Adrenal gland (tissue), 12 donors: ENCODE measurements around the gene HELZ. TPM values are rescaled to one million over a fixed set of nuclear protein-coding genes. Genes with fewer than 3 reads are reported as not detected.

Experiments
- DNase-seq, 7 donors: peaks; one replicate each; pipeline ENCODE4 v3.0.0-alpha.2; 2019 to 2020
- H3K27ac ChIP-seq, 5 donors: fragments of 200-600 bp; sonication (generic) in 4 of 5; 1 replicate in 3 of 5; 2 replicates in 2 of 5; pipeline versions ENCODE4 v1.5.1 to v1.8.0; 2016 to 2020; ENCODE audit warnings: mild to moderate bottlenecking in 1 of 5
- H3K27me3 ChIP-seq: fragments of 200-600 bp; 2 replicates; pipeline ENCODE4 v1.8.0; 2021
- H3K36me3 ChIP-seq, 2 donors: fragments of 200-600 bp; replicated peaks in 1 of 2; 1 replicate in 1 of 2; 2 replicates in 1 of 2; pipeline versions ENCODE4 v1.5.1 to v1.8.0; 2018 to 2022
- H3K4me1 ChIP-seq, 2 donors: fragments of 200-600 bp; replicated peaks in 1 of 2; 1 replicate in 1 of 2; 2 replicates in 1 of 2; pipeline versions ENCODE4 v1.5.1 to v1.8.0; 2018 to 2021
- H3K4me3 ChIP-seq, 4 donors: fragments of 200-600 bp; sonication (generic) in 3 of 4; one replicate each; pipeline ENCODE4 v1.5.1; 2016 to 2018
- H3K9me3 ChIP-seq, 3 donors: fragments of 200-600 bp; sonication (generic) in 1 of 3; replicated peaks in 1 of 3; 1 replicate in 2 of 3; 2 replicates in 1 of 3; pipeline versions ENCODE4 v1.5.1 to v1.8.0; 2016 to 2021
- POLR2A ChIP-seq, 2 donors: fragments of 450-650 bp; IDR thresholded peaks; one replicate each; pipeline ENCODE4 v1.6.1; 2017; ENCODE audit warnings: antibody characterized with exemption in 2 of 2, mild to moderate bottlenecking in 2 of 2, moderate library complexity in 1 of 2
- WGBS, 4 donors: extraction: QIAGEN DNeasy Blood & Tissue Kit in 2 of 4; methylation state at CpG; one replicate each; pipeline versions ENCODE4 v1.1.5 to v1.1.7; 2013 to 2017; 5-methylcytosine and 5-hydroxymethylcytosine counted together
- intact Hi-C, 2 donors: fragments of 100-400 bp; cut with DNase I; formaldehyde crosslinking; loops; one replicate each; pipeline versions ENCODE4 v1.14.1 to v1.15.0; 2022 to 2023
- polyA plus RNA-seq, 3 donors: library from polyadenylated mRNA; stranded (reverse); fragments of 200-250 nt in 2 of 3; fragments of 350-450 nt in 1 of 3; fragmentation: Illumina TruSeq in 1 of 3; extraction: RNeasy Lipid Tissue Mini Kit (QIAGEN cat#74804) in 1 of 3; gene quantifications; one replicate each; pipeline ENCODE4 v1.2.3, GENCODE V29; 2013 to 2014
- total RNA-seq, 9 donors: library from RNA; depleted of rRNA in 4 of 9; stranded (reverse); fragments of >200 nt in 4 of 9; fragments of 120-200 nt in 1 of 9; fragmentation: NEBNext Ultra II Directional in 1 of 9; extraction: Animal tissue kit (Norgen Biotek cat#: 25700) in 1 of 9; gene quantifications; one replicate each; pipeline versions ENCODE4 v1.1.0 to v1.2.4, GENCODE V29; 2013 to 2023
- TF ChIP-seq, protein P1 (sequence below), 6 experiments: fragments of 450-650 bp in 4 of 6; fragments of 200-600 bp in 2 of 6; sonication (generic) in 1 of 6; IDR thresholded peaks; 1 replicate in 5 of 6; 2 replicates in 1 of 6; pipeline versions ENCODE4 v1.5.1 to v1.8.0; 2016 to 2021; ENCODE audit warnings: antibody characterized with exemption in 6 of 6, mild to moderate bottlenecking in 2 of 6, moderate library complexity in 1 of 6
- donor health status: healthy with polysubstance abuse.
- donor health status: Bipolar disorder and iron deficiency.
- donor health status: DM: yes; HTN: yes; CAD: no.
- donor health status: DM: no; HTN: no; CAD: no.
- donor health status: DM: no; HTN: no; CAD: no.
- donor health status: DM: yes; HTN: yes; CAD: no.

The HELZ gene
- total and polyA plus RNA-seq, 12 donors: 3.1 to 88.0 (median 47.9) TPM

DNA sequence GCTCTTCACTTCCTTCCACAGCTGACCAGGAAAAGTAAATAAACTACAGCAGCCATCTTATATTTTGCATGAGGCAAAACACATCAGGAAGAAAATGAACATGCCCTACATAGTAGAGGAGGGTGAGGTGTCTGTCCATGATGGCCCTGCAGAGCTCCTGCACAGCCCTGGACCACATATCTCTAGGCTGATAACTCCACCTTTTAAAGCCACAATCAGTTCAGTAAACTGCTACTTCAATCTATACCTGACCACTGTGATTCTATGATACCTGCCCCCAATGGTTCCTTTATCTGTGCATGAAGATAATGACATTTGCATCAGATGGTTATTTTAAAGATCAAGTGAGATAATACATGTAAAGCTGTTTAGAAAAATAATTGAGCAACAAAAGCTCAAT lies 82.2 kb downstream of the HELZ start:
- Histone ChIP-seq H3K4me3 (no peak overlapping the region), H3K27me3 (no peaks in the 10 kb centered on the region), H3K27ac (no peak overlapping the region), H3K36me3 (peaks cover 0 to 37% of the 10 kb centered on the region in 2 donors), H3K9me3 (no peaks in the 10 kb centered on the region), H3K4me1 (peaks cover 0 to 27% of the 10 kb centered on the region in 2 donors)
- intact Hi-C loops: no loop called here
- TF ChIP-seq, protein P1, sequence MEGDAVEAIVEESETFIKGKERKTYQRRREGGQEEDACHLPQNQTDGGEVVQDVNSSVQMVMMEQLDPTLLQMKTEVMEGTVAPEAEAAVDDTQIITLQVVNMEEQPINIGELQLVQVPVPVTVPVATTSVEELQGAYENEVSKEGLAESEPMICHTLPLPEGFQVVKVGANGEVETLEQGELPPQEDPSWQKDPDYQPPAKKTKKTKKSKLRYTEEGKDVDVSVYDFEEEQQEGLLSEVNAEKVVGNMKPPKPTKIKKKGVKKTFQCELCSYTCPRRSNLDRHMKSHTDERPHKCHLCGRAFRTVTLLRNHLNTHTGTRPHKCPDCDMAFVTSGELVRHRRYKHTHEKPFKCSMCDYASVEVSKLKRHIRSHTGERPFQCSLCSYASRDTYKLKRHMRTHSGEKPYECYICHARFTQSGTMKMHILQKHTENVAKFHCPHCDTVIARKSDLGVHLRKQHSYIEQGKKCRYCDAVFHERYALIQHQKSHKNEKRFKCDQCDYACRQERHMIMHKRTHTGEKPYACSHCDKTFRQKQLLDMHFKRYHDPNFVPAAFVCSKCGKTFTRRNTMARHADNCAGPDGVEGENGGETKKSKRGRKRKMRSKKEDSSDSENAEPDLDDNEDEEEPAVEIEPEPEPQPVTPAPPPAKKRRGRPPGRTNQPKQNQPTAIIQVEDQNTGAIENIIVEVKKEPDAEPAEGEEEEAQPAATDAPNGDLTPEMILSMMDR (IDR thresholded peaks at IDR 0.05): no peak
- no peak for TF ChIP-seq POLR2A (IDR thresholded peaks at IDR 0.05)
- DNase-seq: no peak

DNA sequence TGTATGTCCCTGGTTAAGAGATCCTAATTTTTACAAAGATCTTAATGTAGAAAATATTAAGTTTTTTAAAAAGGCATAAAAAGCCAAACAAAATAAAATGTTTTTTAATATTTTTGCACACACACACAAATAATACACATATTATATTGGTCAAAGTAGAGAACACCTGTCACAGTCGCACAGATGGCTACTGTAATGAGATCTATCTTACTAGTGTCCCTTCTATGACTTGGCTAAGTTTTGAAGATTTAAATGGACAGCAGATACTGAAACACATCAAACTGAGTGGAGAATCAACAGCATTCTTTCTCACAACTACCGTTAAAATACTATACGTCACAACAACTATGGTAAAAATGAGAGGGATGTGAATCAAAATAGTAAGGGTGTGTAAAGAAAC lies 83.4 kb downstream of the HELZ start:
- intact Hi-C loops: no loop called here
- Histone ChIP-seq H3K9me3 (no peaks in the 10 kb centered on the region), H3K27ac (no peak overlapping the region), H3K4me1 (peaks cover 0 to 32% of the 10 kb centered on the region in 2 donors), H3K36me3 (peaks cover 0 to 27% of the 10 kb centered on the region in 2 donors), H3K4me3 (no peak overlapping the region), H3K27me3 (no peaks in the 10 kb centered on the region)
- WGBS, 4 donors: 89 to 93% (median 92%) methylated on average over 3 of the region's 3 CpGs
- no peak for DNase-seq
- TF ChIP-seq, protein P1 (IDR thresholded peaks at IDR 0.05): no peak
- TF ChIP-seq POLR2A (IDR thresholded peaks at IDR 0.05): no peak

DNA sequence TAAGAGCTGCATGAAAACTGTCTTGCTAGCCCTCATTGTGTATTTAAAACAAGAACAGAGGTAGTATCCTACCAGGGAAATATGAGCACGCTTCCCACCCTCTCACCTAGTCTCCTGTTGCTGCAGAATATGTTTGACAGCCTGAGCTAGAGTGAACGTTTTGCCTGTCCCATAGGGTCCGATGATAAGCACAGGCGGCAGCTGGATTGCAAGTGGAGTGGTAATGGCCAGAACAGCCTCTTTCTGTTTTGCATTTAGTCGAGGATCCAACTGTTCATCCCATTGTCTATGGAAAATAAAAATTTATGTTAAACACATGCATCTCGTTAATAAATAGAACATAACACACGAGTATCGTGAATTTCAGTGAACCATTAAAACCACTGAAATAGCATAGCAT lies 84.2 kb downstream of the HELZ start:
- intact Hi-C loops: no loop called here
- 83 to 89% (median 85%) methylated on average over 8 of the region's 8 CpGs for WGBS, 4 donors

DNA sequence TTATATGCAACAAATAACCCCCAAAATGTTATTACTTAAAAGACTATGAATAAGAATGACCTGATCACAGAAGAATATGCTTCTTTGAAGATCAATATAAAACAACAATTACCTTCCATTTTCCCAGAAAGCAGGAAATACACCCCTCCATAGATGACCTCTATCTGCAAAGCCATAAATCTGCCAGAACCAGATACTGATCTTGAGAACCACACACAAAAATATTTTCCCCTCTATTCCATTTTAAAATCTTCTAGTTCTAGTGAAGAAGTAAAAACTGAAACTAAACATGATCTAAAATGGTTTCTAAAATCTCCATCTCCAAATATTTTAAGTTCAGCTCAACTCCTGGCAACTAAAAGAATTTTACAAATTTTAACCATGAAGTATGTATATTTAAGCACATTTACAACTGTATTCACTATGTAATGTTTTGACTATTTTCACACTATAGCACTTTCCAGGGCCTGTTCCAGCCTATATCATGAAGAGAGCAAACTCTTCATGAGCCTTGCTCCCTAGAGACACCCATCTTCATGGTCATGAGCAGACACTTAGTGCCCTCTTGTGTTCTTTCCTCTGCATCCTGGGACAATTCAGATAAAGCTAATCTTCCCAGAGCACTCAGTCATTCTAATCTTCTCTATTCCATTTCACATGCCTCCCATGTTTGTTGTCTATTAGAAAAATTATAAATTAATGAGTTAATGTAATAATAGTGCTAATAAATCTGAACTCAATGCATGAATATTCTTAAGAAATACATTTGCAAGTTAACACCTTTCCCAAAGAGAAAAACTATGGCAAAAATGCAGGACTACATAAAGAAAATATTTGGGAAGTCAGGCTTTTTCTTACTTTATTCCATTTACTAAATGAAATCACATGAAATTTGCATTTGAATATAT lies 87.0 kb downstream of the HELZ start:
- Histone ChIP-seq H3K36me3 (peaks cover 0 to 18% of the 10 kb centered on the region in 2 donors), H3K27ac (no peak overlapping the region), H3K27me3 (no peaks in the 10 kb centered on the region), H3K4me1 (peaks cover 0 to 11% of the 10 kb centered on the region in 2 donors), H3K9me3 (no peaks in the 10 kb centered on the region), H3K4me3 (no peak overlapping the region)
- peak in 1 of 7 donors; percentile 31 for DNase-seq
- intact Hi-C loops: no loop called here
- TF ChIP-seq, protein P1 (IDR thresholded peaks at IDR 0.05): peak in 5 of 6 experiments; percentile 35 to 49 (median 47)
- TF ChIP-seq POLR2A (IDR thresholded peaks at IDR 0.05): no peak

More for the DNA sequence above, 84.2 kb downstream of the HELZ start:
- Histone ChIP-seq H3K27ac (no peak overlapping the region), H3K27me3 (no peaks in the 10 kb centered on the region), H3K36me3 (peaks cover 0 to 20% of the 10 kb centered on the region in 2 donors), H3K4me3 (no peak overlapping the region), H3K4me1 (peaks cover 0 to 29% of the 10 kb centered on the region in 2 donors), H3K9me3 (no peaks in the 10 kb centered on the region)
- DNase-seq: no peak
- no peak for TF ChIP-seq POLR2A (IDR thresholded peaks at IDR 0.05)
- TF ChIP-seq, protein P1 (IDR thresholded peaks at IDR 0.05): no peak
